Activated CD8-positive, alpha-beta T cell treated with anti-CD3 and anti-CD28 coated beads for 36 hours (primary cell): Measurements from ENCODE around the gene SUV39H2. TPM values are rescaled to one million over a fixed set of nuclear protein-coding genes. Genes with fewer than 3 reads are reported as not detected.
"Not testable (repeated sequence)": the region's sequence is repeated elsewhere in the genome, so short reads cannot be mapped to it uniquely, and the experiment has no call there.

Experiments used
- ATAC-seq: fragments of 200-7000 bp; cut with Tn5 transposase; one replicate; pipeline ENCODE4 v1.10.0; 2021; ENCODE audit warnings: mild to moderate bottlenecking, moderate library complexity
- CTCF ChIA-PET: fragments of 350-600 bp; sonication (Branson Sonifier 250); formaldehyde crosslinking; loops from one replicate; lab custom pipeline; 2021; ENCODE audit warnings: antibody characterized with exemption; lab: Charles Lee
- POLR2A ChIA-PET: fragments of 350-600 bp; sonication (Branson Sonifier 250); formaldehyde crosslinking; loops from one replicate; lab custom pipeline; 2021; ENCODE audit warnings: antibody characterized with exemption; lab: Charles Lee
- DNase-seq: peaks from one replicate; pipeline ENCODE4 v3.0.0-alpha.2; 2020
- H3K27ac Mint-ChIP-seq: one replicate; pipeline ENCODE4 v1.8.0; 2021; ENCODE audit warnings: mild to moderate bottlenecking, mixed read lengths
- H3K27me3 Mint-ChIP-seq: one replicate; pipeline ENCODE4 v1.8.0; 2021; ENCODE audit warnings: mixed read lengths
- H3K36me3 Mint-ChIP-seq: one replicate; pipeline ENCODE4 v1.8.0; 2021; ENCODE audit warnings: low read depth, mixed read lengths
- H3K4me1 Mint-ChIP-seq: one replicate; pipeline ENCODE4 v1.8.0; 2021; ENCODE audit warnings: low read depth, mixed read lengths
- H3K4me3 Mint-ChIP-seq: one replicate; pipeline ENCODE4 v1.8.0; 2021; ENCODE audit warnings: mild to moderate bottlenecking, moderate library complexity, mixed read lengths
- H3K9me3 Mint-ChIP-seq: one replicate; pipeline ENCODE4 v1.8.0; 2021; ENCODE audit warnings: mixed read lengths
- intact Hi-C: fragments of 100-400 bp; cut with micrococcal nuclease; formaldehyde crosslinking; loops from one replicate; pipeline ENCODE4 v1.10.0; 2022
- total RNA-seq, 2 experiments: library from RNA; stranded (reverse); gene quantifications; one replicate each; pipeline ENCODE4 v1.2.3, GENCODE V29; 2021
- TF ChIP-seq, protein P1 (sequence below): fragments of 200-600 bp; IDR thresholded peaks from one replicate; pipeline ENCODE4 v1.8.0; 2022; ENCODE audit warnings: antibody characterized with exemption, mild to moderate bottlenecking

SUV39H2 gene
- total RNA-seq, 2 experiments from 2014 or later: 40.9 to 45.8 TPM

DNA sequence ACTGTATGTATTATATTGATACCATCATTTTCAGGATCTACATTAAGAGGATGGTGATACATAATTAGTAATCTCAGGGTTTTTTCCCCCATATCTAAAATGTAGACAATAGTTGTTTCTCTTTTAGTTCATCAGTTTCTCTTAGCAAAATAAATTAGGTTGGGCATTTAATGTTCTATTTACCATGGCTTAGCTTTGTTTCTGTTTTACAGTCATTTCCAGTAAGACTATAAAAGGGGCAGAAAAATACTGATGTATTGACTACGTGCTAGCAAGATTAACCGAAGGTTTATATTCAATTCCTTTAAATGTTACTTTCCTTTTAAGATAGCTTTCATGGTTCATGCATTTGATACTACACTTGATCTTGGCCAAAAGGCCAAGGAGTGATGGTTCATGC is 26.2 kb downstream of the SUV39H2 start:
- Mint-ChIP-seq H3K36me3 (peaks cover 56% of the 10 kb centered on the region), H3K27me3 (no peaks in the 10 kb centered on the region), H3K4me1 (peaks cover 5% of the 10 kb centered on the region), H3K4me3 (no peak overlapping the region), H3K9me3 (peaks cover 8% of the 10 kb centered on the region), H3K27ac (no peak overlapping the region)
- TF ChIP-seq, protein P1, sequence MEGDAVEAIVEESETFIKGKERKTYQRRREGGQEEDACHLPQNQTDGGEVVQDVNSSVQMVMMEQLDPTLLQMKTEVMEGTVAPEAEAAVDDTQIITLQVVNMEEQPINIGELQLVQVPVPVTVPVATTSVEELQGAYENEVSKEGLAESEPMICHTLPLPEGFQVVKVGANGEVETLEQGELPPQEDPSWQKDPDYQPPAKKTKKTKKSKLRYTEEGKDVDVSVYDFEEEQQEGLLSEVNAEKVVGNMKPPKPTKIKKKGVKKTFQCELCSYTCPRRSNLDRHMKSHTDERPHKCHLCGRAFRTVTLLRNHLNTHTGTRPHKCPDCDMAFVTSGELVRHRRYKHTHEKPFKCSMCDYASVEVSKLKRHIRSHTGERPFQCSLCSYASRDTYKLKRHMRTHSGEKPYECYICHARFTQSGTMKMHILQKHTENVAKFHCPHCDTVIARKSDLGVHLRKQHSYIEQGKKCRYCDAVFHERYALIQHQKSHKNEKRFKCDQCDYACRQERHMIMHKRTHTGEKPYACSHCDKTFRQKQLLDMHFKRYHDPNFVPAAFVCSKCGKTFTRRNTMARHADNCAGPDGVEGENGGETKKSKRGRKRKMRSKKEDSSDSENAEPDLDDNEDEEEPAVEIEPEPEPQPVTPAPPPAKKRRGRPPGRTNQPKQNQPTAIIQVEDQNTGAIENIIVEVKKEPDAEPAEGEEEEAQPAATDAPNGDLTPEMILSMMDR: no peak
- intact Hi-C loops: no loop called here
- DNase-seq (no peak), ATAC-seq (no peak)
- ChIA-PET CTCF (interaction anchor here (0.7 to 4.7 kb wide), 11 partner anchors 10 to 406 kb away, joined by 3 to 36 read pairs (median 4); no protein-coding TSS in a partner anchor), POLR2A (interaction anchor here (0.7 to 1.3 kb wide), 3 partner anchors 15 to 67 kb away, joined by 3 read pairs; partner anchors contain the start of genes CDNF, HSPA14 and MSANTD7)

DNA sequence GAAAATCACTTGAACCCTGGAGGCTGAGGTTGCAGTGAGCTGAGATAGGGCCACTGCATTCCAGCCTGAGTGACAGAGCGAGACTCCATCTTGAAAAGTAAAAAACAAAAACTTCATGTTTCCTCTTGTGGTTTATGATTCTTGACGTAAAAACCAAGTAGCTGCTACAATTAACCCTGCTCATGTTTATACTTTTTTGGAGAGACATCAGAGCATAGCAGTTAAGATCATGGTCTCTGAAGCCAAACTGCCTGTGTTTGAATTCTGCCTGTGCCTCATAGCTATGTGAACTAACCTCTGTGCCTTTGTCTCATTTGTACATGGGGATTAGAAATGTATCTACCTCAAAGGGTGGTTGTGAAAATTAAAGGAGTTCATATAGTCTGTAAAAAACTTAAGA is 27.2 kb downstream of the SUV39H2 start:
- H3K36me3 Mint-ChIP-seq: peaks cover 62% of the 10 kb centered on the region
- H3K27me3 Mint-ChIP-seq: no peaks in the 10 kb centered on the region
- ATAC-seq (no peak), DNase-seq (no peak)
- peaks cover 8% of the 10 kb centered on the region for H3K4me1 Mint-ChIP-seq
- H3K27ac Mint-ChIP-seq: peak overlapping the region; percentile 12
- peaks cover 8% of the 10 kb centered on the region for H3K9me3 Mint-ChIP-seq
- TF ChIP-seq, protein P1: no peak
- H3K4me3 Mint-ChIP-seq: no peak overlapping the region
- ChIA-PET CTCF (interaction anchor here (1.4 to 2.2 kb wide), 6 partner anchors 12 to 65 kb away, joined by 3 to 6 read pairs (median 4); no protein-coding TSS in a partner anchor), POLR2A (interaction anchor here (0.9 to 1.3 kb wide), 2 partner anchors 16 to 31 kb away, joined by 3 read pairs; no protein-coding TSS in a partner anchor)
- intact Hi-C loops: no loop called here

DNA sequence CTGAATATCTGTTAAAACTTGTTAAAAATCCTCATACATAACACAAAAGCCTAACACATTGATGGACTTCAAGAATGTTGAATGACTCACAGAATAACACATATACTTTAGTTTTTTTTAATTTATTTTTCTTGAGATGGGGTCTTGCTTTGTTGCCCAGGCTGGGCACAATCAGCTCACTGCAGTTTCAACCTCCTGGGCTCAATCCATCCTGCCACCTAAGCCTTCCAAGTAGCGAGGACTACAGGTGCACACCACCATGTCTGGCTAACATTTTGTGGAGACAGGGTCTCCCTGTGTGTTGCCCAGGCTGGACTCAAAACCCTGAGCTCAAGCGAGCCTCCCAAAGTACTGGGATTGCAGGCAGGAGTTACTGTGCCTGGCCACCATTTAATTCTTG is 28.1 kb downstream of the SUV39H2 start:
- H3K27me3 Mint-ChIP-seq: no peaks in the 10 kb centered on the region
- H3K27ac Mint-ChIP-seq: no peak overlapping the region
- DNase-seq (no peak), ATAC-seq (no peak)
- ChIA-PET CTCF (interaction anchor here (0.6 to 1.4 kb wide), 2 partner anchors 47 to 65 kb away, joined by 3 read pairs; no protein-coding TSS in a partner anchor), POLR2A (interaction anchor here (0.6 kb wide), 1 partner anchor 71 kb away, joined by 3 read pairs; no protein-coding TSS in a partner anchor)
- H3K9me3 Mint-ChIP-seq: peaks cover 8% of the 10 kb centered on the region
- peaks cover 71% of the 10 kb centered on the region for H3K36me3 Mint-ChIP-seq
- intact Hi-C loops: no loop called here
- peaks cover 9% of the 10 kb centered on the region for H3K4me1 Mint-ChIP-seq
- H3K4me3 Mint-ChIP-seq: no peak overlapping the region
- TF ChIP-seq, protein P1: no peak

DNA sequence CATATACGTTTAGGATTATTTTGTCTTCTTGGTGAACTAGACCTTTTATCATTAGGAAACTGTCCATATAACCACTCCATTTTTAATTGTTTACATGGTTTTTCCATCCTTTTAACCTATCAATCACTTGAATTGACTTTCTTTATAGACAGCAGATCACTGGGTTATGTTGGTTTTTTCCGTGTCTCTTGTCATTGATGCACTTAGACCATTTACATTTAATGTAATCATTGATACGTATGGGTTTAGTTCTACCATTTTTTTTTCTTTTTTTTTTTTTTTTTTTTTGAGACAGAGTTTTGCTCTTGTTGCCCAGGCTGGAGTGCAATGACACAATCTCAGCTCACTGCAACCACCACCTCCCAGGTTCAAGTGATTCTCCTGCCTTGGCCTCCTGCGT is 28.9 kb downstream of the SUV39H2 start:
- H3K4me3 Mint-ChIP-seq, H3K4me1 Mint-ChIP-seq, intact Hi-C loops, ATAC-seq, DNase-seq, H3K27ac Mint-ChIP-seq, H3K27me3 Mint-ChIP-seq, H3K9me3 Mint-ChIP-seq: not testable (repeated sequence)
- CTCF ChIA-PET: interaction anchor here (0.6 kb wide), 1 partner anchor 46 kb away, joined by 3 read pairs; no protein-coding TSS in a partner anchor
- H3K36me3 Mint-ChIP-seq: peaks cover 75% of the 10 kb centered on the region
- POLR2A ChIA-PET: interaction anchor here (0.6 kb wide), 1 partner anchor 72 kb away, joined by 3 read pairs; no protein-coding TSS in a partner anchor

DNA sequence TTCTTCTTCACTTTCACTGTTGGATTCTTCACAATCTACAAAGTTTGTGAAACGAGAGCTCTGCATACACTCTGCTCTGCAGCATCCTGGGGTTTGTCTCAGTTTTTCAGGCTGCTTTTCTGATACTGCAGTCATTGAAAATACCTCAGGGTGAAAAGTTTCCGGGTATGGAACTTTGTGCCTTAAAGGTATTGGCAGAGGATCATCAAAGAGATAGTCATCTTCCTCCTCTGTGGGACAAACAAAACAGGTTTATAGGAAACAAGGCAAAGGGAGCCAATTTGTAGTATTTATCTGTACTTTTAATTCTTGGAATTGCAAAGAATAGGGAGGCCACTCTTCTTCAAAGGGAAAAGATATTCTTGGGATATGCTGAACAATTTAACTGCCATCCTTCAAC is 30.4 kb downstream of the SUV39H2 start:
- Mint-ChIP-seq H3K27me3 (no peaks in the 10 kb centered on the region), H3K27ac (no peak overlapping the region), H3K36me3 (peaks cover 83% of the 10 kb centered on the region), H3K4me1 (peaks cover 9% of the 10 kb centered on the region), H3K9me3 (peaks cover 8% of the 10 kb centered on the region), H3K4me3 (no peak overlapping the region)
- POLR2A ChIA-PET: interaction anchor here (1.0 to 1.5 kb wide), 3 partner anchors 12 to 44 kb away, joined by 3 to 5 read pairs (median 4); partner anchors contain the start of gene SUV39H2
- no peak for ATAC-seq
- intact Hi-C loops: no loop called here
- TF ChIP-seq, protein P1: no peak
- CTCF ChIA-PET: interaction anchor here (1.2 kb wide), 1 partner anchor 14 kb away, joined by 3 read pairs; no protein-coding TSS in a partner anchor
- no peak for DNase-seq
